Non-pigmented ciliary epithelial cell (primary cell): ENCODE measurements around the gene LCE2A.
A peak's percentile ranks its signal among the peaks of the same experiment; 100 is the strongest.
"Not testable (repeated sequence)": the region's sequence is repeated elsewhere in the genome, so short reads cannot be mapped to it uniquely, and the experiment has no call there.

ENCODE experiments used
- DNase-seq: peaks from one replicate; pipeline ENCODE4 v3.0.0-alpha.2; 2010; ENCODE audit warnings: low read depth

LCE2A gene

GRCh38 chr1:152697701-152698600 lies at the start of gene LCE2A:
Gene LCE2A, plus strand, starts transcription at chr1:152698345. Its CDS starts 557 bp downstream, at chr1:152698902.
- no peak for DNase-seq

GRCh38 chr1:152654110-152654509 lies 44.0 kb upstream of the LCE2A start:
- DNase-seq: peak; percentile 4

- no peak for DNase-seq
Measured at GRCh38 chr1:152656459-152656858, 41.7 kb upstream of the LCE2A start.

- no peak for DNase-seq
Measured at GRCh38 chr1:152657677-152658076, 40.5 kb upstream of the LCE2A start.

GRCh38 chr1:152658649-152659048 lies 39.5 kb upstream of the LCE2A start:
- DNase-seq: no peak

GRCh38 chr1:152663098-152663497 lies 35.0 kb upstream of the LCE2A start, which contains the start of gene LCE2D:
Gene LCE2D, plus strand, starts transcription at chr1:152663380. Its CDS starts 726 bp downstream, at chr1:152664106.
- DNase-seq: no peak

- DNase-seq: not testable (repeated sequence)
Measured at GRCh38 chr1:152666171-152666570, 32.0 kb upstream of the LCE2A start.

- no peak for DNase-seq
Measured at GRCh38 chr1:152667648-152668047, 30.5 kb upstream of the LCE2A start.

GRCh38 chr1:152673016-152673415 lies 25.1 kb upstream of the LCE2A start:
- no peak for DNase-seq

GRCh38 chr1:152674983-152675382 lies 23.2 kb upstream of the LCE2A start, which contains the start of gene LCE2C:
Gene LCE2C, plus strand, starts transcription at chr1:152675279. Its CDS starts 737 bp downstream, at chr1:152676016.
- DNase-seq: not testable (repeated sequence)

GRCh38 chr1:152679459-152679858 lies 18.7 kb upstream of the LCE2A start:
- DNase-seq: no peak

GRCh38 chr1:152681616-152682015 lies 16.5 kb upstream of the LCE2A start:
- no peak for DNase-seq

GRCh38 chr1:152683846-152684245 lies 14.3 kb upstream of the LCE2A start:
- no peak for DNase-seq

GRCh38 chr1:152685823-152686222 lies 12.3 kb upstream of the LCE2A start, which contains the start of gene LCE2B:
Gene LCE2B, plus strand, starts transcription at chr1:152686123. Its CDS starts 721 bp downstream, at chr1:152686844.
- DNase-seq: not testable (repeated sequence)

GRCh38 chr1:152699746-152700145 lies 1.6 kb downstream of the LCE2A start:
- no peak for DNase-seq

- no peak for DNase-seq
Measured at GRCh38 chr1:152707860-152708259, 9.7 kb downstream of the LCE2A start, which contains the start of gene LCE4A. Gene LCE4A, plus strand, starts transcription at chr1:152708160. Its CDS starts 916 bp downstream, at chr1:152709076.

- no peak for DNase-seq
Measured at GRCh38 chr1:152718238-152718637, 20.1 kb downstream of the LCE2A start.

- DNase-seq: no peak
Measured at GRCh38 chr1:152725261-152725660, 27.1 kb downstream of the LCE2A start.

GRCh38 chr1:152728986-152729385 lies 30.8 kb downstream of the LCE2A start:
- DNase-seq: no peak

- no peak for DNase-seq
Measured at GRCh38 chr1:152735648-152736047, 37.5 kb downstream of the LCE2A start.

GRCh38 chr1:152737997-152738396 lies 39.9 kb downstream of the LCE2A start:
- DNase-seq: no peak

- DNase-seq: no peak
Measured at GRCh38 chr1:152739841-152740240, 41.7 kb downstream of the LCE2A start.

- no peak for DNase-seq
Measured at GRCh38 chr1:152741656-152742055, 43.5 kb downstream of the LCE2A start.
